NCI-H2227 (cell line): ENCODE measurements around the gene MCF2.

ENCODE experiments used
- DNase-seq: peaks from one replicate; lab custom pipeline; 2025; ENCODE audit not compliant: unreplicated experiment; lab: John Stamatoyannopoulos, UW

MCF2 gene

DNA sequence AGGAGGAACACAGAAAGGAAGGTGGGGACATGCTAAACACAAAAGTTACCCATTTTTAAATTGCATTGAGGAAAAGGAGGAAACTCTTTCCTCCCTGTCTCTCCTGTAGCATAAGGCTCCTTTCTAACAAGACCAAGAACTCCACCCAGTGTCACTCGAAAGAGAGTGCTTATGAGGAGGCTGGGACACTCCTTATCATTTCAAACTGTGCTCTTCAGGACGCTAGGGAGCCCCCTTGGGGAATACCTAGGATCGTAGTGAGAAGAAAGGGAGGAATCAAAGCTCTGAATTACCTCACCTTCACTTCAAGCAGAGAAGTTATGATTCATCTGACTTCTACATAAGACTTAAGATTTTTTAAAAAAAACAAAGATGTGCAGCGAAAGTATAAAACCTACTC, 111.9 kb downstream of the MCF2 start:
- no peak for DNase-seq

GRCh38 chrX:139585613-139586012, 122.4 kb downstream of the MCF2 start:
- DNase-seq, result no peak

- DNase-seq, result no peak
Observed at GRCh38 chrX:139581068-139581467, 126.9 kb downstream of the MCF2 start.

- no peak for DNase-seq
Observed at GRCh38 chrX:139566981-139567380, 141.0 kb downstream of the MCF2 start.

- no peak for DNase-seq
Observed at GRCh38 chrX:139563251-139563650, 144.7 kb downstream of the MCF2 start.

GRCh38 chrX:139560221-139560620, 147.7 kb downstream of the MCF2 start:
- DNase-seq, result no peak

- DNase-seq, result no peak
Observed at GRCh38 chrX:139559383-139560042, 148.5 kb downstream of the MCF2 start.

DNA sequence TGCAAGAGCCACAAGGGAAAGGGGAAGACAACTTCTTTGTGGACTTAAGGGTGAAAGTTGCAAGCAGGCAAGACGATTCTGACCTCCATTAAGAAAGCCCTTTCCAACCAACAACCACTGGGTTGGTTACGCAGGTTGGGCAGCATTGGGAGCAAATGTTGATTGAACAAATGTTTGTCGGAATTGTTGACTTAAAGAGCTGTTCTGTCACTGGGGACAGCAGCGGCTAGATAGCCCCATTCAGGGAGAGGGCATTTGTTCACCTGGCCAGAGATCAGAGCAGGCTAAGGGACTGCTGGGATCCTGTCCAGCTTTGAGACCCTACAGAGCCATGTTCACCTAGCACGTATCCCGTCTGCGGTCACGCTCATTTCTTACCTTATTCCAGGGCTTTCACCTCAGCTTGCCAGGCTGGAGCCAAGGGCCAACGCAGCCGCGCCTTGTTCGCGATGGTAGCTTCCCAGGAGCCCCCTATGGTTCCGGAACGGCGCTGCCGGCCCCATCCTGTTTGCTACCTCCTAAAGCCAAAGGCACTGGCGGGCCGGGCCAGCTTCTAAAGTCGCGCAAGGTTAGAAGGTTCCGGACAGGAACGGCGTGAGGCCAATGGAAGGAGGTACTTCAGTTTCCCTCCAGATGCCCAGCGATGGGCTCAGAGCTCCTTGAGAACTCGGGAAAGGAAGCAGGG, 152.8 kb downstream of the MCF2 start:
- DNase-seq, result no peak

DNA sequence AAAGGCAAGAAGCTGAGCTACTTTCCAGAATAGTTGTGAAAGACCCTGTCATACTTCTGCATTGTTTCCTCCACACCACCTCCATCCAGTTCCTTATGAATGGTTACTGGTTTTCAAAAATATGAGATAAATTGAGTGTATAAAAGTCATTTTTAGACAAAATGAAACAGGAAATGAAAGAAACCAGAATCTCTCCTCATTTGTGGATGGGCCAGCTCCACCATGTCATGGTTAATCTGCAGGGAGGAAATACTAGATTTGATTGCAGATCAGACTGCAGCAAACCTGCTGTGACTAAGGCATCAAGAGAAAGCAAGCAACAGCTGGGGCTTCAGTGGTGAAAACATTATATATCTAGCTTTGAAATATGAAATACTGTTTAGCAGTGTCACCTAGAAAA, 153.6 kb downstream of the MCF2 start:
- DNase-seq, result no peak

- no peak for DNase-seq
Observed at GRCh38 chrX:139544591-139544990, 163.4 kb downstream of the MCF2 start.

- DNase-seq, result no peak
Observed at GRCh38 chrX:139543920-139544319, 164.0 kb downstream of the MCF2 start.

DNA sequence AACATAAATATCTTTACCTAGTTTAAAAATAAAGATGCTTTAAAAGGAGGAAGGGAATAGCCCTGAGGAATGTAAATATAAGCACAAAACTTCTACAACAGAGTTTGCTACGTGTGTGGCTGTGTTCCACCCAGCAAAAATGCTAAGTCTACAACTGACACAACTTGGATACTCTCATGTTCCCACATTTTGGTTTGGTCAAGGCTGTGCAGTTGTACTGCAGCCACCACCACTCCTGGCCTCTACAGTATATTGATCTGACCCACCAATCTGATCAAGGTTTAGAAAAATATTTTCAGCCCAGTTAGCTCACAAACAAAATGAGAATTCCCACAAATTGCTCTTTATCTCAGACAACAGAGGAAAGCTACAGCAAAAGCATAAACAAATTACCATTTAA, 165.3 kb downstream of the MCF2 start:
- DNase-seq, result no peak

DNA sequence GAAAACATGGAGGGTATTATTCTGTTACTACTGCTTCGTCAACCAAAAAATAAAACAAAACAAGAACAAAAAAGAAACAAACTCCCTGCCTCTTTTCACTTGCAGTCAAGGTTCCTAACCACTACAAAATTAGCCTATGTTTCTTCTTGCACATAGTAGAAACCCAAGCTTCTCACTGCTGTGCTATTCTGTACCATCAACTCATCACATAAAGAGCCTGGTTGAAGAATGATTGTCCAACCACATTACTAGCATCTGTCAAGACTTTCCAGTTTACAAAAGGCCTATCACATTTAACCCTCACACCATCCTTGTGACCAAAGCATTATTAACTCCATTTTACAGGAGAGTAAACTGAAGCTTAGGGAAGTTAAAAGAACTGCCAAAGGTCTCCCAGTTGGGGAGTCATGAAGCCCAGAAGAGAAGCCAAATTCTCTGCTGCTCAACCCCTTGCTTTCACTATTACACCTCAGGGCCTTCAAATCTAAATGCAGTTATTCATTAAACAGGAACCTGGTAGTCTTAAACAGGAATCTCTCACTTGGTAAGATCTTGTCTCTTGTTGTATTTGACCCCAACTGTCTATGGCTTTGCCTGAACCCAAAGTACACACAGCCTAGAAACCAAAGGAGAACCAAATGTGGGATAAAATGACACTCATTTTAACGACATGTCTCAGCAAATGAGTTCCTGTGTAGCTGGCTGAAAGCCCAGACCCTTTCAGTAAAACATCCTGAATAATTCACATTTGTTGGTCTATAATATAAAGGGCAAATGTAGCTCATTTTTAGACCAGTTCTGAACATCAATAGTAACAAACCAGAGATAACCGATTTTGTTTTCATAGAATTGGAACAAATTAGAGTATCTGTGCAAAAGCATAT, 168.8 kb downstream of the MCF2 start:
- DNase-seq, result no peak

DNA sequence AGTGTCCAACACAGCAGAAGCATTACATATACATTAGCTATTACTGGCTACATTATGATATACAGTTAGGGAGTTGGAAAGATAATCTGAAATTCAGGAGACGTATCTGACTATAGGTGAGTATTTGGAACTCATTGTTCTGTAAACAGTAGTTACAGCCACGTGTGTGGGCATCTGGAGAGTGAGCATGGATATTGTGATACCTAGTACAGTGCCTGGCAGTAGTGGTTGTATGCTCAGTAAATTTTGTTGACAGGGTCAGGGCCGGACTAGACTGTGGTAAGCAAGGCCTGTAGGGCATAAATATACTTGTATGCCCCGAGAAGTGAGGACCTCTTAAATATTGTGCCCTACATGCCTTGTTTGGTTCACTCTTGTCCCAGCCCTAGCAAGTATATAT, 174.5 kb downstream of the MCF2 start:
- DNase-seq, result no peak

DNA sequence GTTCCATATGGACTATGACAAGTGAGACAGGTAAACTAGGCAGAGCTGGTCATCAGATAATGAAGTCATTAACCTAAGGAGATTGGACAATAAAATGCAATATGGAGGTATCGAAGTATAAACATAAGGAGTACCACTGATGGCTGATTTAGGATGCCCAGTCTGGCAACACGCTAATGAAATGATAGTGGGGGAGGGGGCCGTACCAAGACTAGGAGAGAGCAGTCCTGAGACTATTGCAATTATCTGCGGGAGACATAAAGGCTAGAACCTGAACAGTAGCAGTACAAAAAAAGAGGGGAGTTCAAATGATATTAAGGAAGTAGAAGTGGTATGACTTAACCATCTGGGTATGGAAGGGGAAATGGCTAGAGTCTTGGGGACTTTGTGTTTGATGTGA, 175.1 kb downstream of the MCF2 start:
- no peak for DNase-seq
